Upper lobe of left lung (tissue), 4 donors: ENCODE measurements around the gene BMP5.

ENCODE experiments used
- EP300 ChIP-seq, 4 donors: sonication (generic); formaldehyde crosslinking; IDR thresholded peaks; one replicate each; pipeline ENCODE4 v1.5.1; 2017; ENCODE audit warnings: antibody characterized with exemption in 4 of 4, control low read depth in 2 of 4
- POLR2A ChIP-seq, 4 donors: fragments of 450-650 bp; IDR thresholded peaks; one replicate each; pipeline ENCODE4 v1.5.1; 2016 to 2017; ENCODE audit warnings: antibody characterized with exemption in 4 of 4, mild to moderate bottlenecking in 2 of 4
- POLR2AphosphoS5 ChIP-seq, 2 donors: sonication (generic); formaldehyde crosslinking; IDR thresholded peaks; one replicate each; pipeline ENCODE4 v1.5.1; 2017; ENCODE audit warnings: antibody characterized with exemption in 2 of 2
- TF ChIP-seq, protein P1 (sequence below), 6 experiments: fragments of 450-650 bp in 4 of 6; fragments of 200-600 bp in 2 of 6; sonication (generic) in 2 of 6; IDR thresholded peaks; one replicate each; pipeline ENCODE4 v1.5.1; 2016 to 2019; ENCODE audit warnings: antibody characterized with exemption in 6 of 6

DNA sequence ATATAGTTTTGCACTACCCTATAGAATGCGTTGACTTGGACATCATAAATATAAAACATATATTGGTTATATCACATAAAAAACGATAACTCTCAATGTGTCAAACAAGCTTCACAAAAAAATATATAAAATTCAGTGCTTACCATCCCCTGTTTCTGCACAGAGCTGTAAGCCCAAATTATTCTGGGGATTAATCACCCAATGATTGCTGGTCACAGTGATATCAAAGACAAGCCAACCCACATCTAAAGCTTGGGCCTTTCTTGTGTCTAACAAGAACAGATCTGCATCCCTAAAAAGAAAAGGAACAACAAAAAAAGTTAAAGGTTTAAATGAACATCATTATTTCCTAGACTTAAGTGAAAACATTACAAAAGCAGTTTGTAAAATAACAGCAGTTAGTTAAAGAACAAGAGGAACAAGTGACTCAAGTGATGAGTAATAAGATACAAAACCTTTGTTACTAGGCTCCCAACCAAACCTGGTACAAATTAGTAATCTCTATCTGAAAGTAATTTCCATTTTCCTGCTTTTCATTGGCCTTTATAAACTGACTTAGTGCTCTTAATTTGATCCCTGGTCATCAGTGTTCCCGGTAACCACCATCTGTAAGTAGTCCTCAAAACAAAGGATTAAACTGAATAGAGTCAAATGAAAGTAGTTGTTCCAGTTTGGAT lies 81.1 kb downstream of the BMP5 start:
- TF ChIP-seq, protein P1, sequence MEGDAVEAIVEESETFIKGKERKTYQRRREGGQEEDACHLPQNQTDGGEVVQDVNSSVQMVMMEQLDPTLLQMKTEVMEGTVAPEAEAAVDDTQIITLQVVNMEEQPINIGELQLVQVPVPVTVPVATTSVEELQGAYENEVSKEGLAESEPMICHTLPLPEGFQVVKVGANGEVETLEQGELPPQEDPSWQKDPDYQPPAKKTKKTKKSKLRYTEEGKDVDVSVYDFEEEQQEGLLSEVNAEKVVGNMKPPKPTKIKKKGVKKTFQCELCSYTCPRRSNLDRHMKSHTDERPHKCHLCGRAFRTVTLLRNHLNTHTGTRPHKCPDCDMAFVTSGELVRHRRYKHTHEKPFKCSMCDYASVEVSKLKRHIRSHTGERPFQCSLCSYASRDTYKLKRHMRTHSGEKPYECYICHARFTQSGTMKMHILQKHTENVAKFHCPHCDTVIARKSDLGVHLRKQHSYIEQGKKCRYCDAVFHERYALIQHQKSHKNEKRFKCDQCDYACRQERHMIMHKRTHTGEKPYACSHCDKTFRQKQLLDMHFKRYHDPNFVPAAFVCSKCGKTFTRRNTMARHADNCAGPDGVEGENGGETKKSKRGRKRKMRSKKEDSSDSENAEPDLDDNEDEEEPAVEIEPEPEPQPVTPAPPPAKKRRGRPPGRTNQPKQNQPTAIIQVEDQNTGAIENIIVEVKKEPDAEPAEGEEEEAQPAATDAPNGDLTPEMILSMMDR (IDR thresholded peaks at IDR 0.05): no peak
- TF ChIP-seq POLR2A (IDR thresholded peaks at IDR 0.05) (no peak), POLR2AphosphoS5 (IDR thresholded peaks at IDR 0.05) (no peak), EP300 (IDR thresholded peaks at IDR 0.05) (no peak)
